ENCODE measurements around the gene ITGAD.
A peak's percentile ranks its signal among the peaks of the same experiment; 100 is the strongest.
"Not testable (repeated sequence)": the region's sequence is repeated elsewhere in the genome, so short reads cannot be mapped to it uniquely, and the experiment has no call there.

Gene ITGAD

GRCh38 chr16:31440516-31441184, 47.5 kb downstream of the ITGAD start:
- no peak overlapping the region for H3K9ac ChIP-seq (ENCODE audit: low read depth, low read length, poor library complexity)
- no peak overlapping the region for H4K8ac ChIP-seq (ENCODE audit: low read depth, low read length)
- H3K18ac ChIP-seq (ENCODE audit: low read length): no peak overlapping the region
- no peak for DNase-seq (ENCODE audit: low spot score)
- no peak overlapping the region for H4K91ac ChIP-seq (ENCODE audit: low read depth, low read length, poor library complexity)
- H3K4ac ChIP-seq (ENCODE audit: low read length): no peak overlapping the region
- WGBS, 2 donors (ENCODE audit: extremely low coverage in 2 of 2, insufficient read length in 2 of 2, insufficient replicate concordance in 1 of 2): no CpG with 5 or more reads among the region's 4 CpGs
- no peaks in the 10 kb centered on the region for H3K4me1 ChIP-seq (ENCODE audit: control insufficient read depth in 2 of 2, insufficient read depth in 1 of 2, low read depth in 1 of 2, low read length in 2 of 2)
- H2BK120ac ChIP-seq (ENCODE audit: low read depth, low read length): no peak overlapping the region
- H2AFZ ChIP-seq (ENCODE audit: low read length): no peak overlapping the region
- H2BK15ac ChIP-seq (ENCODE audit: low read length): no peak overlapping the region
- H3K27me3 ChIP-seq (ENCODE audit: control insufficient read depth in 3 of 3, insufficient read depth in 3 of 3, low read depth in 1 of 3, low read length in 3 of 3): no peaks in the 10 kb centered on the region
- H2BK5ac ChIP-seq (ENCODE audit: low read length): no peak overlapping the region
- no peak overlapping the region for H2BK12ac ChIP-seq (ENCODE audit: low read length)
- H3K27ac ChIP-seq (replicated peaks; ENCODE audit: low read length): no peak overlapping the region
- no peak overlapping the region for H3K23ac ChIP-seq (ENCODE audit: low read depth, low read length, poor library complexity)
- H3K4me2 ChIP-seq (ENCODE audit: insufficient read depth, low read length, poor library complexity, severe bottlenecking): no peak overlapping the region
- no peak overlapping the region for H2AK5ac ChIP-seq (ENCODE audit: low read depth, low read length)
- no peaks in the 10 kb centered on the region for H3K79me1 ChIP-seq (ENCODE audit: low read depth, low read length)
- H3K36me3 ChIP-seq (replicated peaks in 1 of 2; ENCODE audit: control insufficient read depth in 2 of 2, insufficient read depth in 2 of 2, low read length in 2 of 2): no peaks in the 10 kb centered on the region
- no peak overlapping the region for H3K4me3 ChIP-seq (ENCODE audit: low read length in 2 of 2)
- no peak overlapping the region for H3K14ac ChIP-seq (ENCODE audit: low read length)
- H3K9me3 ChIP-seq (replicated peaks in 1 of 2; ENCODE audit: control insufficient read depth in 2 of 2, insufficient read depth in 1 of 2, low read depth in 1 of 2, low read length in 2 of 2): no peaks in the 10 kb centered on the region

DNA sequence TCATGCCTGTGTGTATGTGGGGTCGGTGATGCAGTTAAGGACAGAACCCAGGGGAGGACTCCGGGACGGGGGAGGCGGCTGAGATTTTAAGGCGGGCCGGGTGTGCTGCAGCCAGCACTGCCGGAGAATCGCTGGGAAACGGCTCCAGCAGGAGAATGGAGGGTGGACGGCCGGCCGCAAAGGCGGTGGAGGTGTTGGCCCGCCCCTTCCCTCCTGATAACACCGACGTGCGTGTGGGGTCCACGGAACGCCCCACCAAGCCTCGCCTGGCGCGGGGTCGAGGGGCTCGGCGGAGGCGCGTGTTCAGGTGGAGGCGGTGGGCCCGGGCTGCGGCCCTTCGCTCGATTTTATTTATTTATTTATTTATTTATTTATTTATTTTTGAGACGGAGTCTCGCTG, 48.8 kb downstream of the ITGAD start:
- Histone ChIP-seq H2BK12ac (ENCODE audit: low read length) (no peak overlapping the region), H4K91ac (ENCODE audit: low read depth, low read length, poor library complexity) (no peak overlapping the region), H4K8ac (ENCODE audit: low read depth, low read length) (peak overlapping the region; percentile 96), H3K18ac (ENCODE audit: low read length) (no peak overlapping the region), H3K27ac (replicated peaks; ENCODE audit: low read length) (no peak overlapping the region), H2AFZ (ENCODE audit: low read length) (no peak overlapping the region), H2BK15ac (ENCODE audit: low read length) (no peak overlapping the region), H3K14ac (ENCODE audit: low read length) (peak overlapping the region; percentile 31), H3K4ac (ENCODE audit: low read length) (no peak overlapping the region), H3K23ac (ENCODE audit: low read depth, low read length, poor library complexity) (no peak overlapping the region), H3K36me3 (replicated peaks in 1 of 2; ENCODE audit: control insufficient read depth in 2 of 2, insufficient read depth in 2 of 2, low read length in 2 of 2) (no peaks in the 10 kb centered on the region), H3K4me2 (ENCODE audit: insufficient read depth, low read length, poor library complexity, severe bottlenecking) (peak overlapping the region; percentile 11), H2BK120ac (ENCODE audit: low read depth, low read length) (no peak overlapping the region), H2AK5ac (ENCODE audit: low read depth, low read length) (no peak overlapping the region), H3K27me3 (ENCODE audit: control insufficient read depth in 3 of 3, insufficient read depth in 3 of 3, low read depth in 1 of 3, low read length in 3 of 3) (no peaks in the 10 kb centered on the region), H2BK5ac (ENCODE audit: low read length) (peak overlapping the region; percentile 39), H3K79me1 (ENCODE audit: low read depth, low read length) (no peaks in the 10 kb centered on the region), H3K9ac (ENCODE audit: low read depth, low read length, poor library complexity) (no peak overlapping the region), H3K4me1 (ENCODE audit: control insufficient read depth in 2 of 2, insufficient read depth in 1 of 2, low read depth in 1 of 2, low read length in 2 of 2) (no peaks in the 10 kb centered on the region), H3K4me3 (ENCODE audit: low read length in 2 of 2) (peak overlapping the region in 1 of 2 donors; percentile 76), H3K9me3 (replicated peaks in 1 of 2; ENCODE audit: control insufficient read depth in 2 of 2, insufficient read depth in 1 of 2, low read depth in 1 of 2, low read length in 2 of 2) (no peaks in the 10 kb centered on the region)
- WGBS, 2 donors (ENCODE audit: extremely low coverage in 2 of 2, insufficient read length in 2 of 2, insufficient replicate concordance in 1 of 2): no CpG with 5 or more reads among the region's 34 CpGs
- no peak for DNase-seq (ENCODE audit: low spot score)

GRCh38 chr16:31445931-31446330, 52.8 kb downstream of the ITGAD start:
- not testable (repeated sequence) for H3K4me2 ChIP-seq (ENCODE audit: insufficient read depth, low read length, poor library complexity, severe bottlenecking); H3K79me1 ChIP-seq (ENCODE audit: low read depth, low read length); DNase-seq (ENCODE audit: low spot score); H2AFZ ChIP-seq (ENCODE audit: low read length); H3K4ac ChIP-seq (ENCODE audit: low read length); H3K9me3 ChIP-seq (replicated peaks in 1 of 2; ENCODE audit: control insufficient read depth in 2 of 2, insufficient read depth in 1 of 2, low read depth in 1 of 2, low read length in 2 of 2); H2BK15ac ChIP-seq (ENCODE audit: low read length); H2AK5ac ChIP-seq (ENCODE audit: low read depth, low read length); H3K18ac ChIP-seq (ENCODE audit: low read length); H3K27me3 ChIP-seq (ENCODE audit: control insufficient read depth in 3 of 3, insufficient read depth in 3 of 3, low read depth in 1 of 3, low read length in 3 of 3); H3K23ac ChIP-seq (ENCODE audit: low read depth, low read length, poor library complexity); H2BK12ac ChIP-seq (ENCODE audit: low read length); H3K4me3 ChIP-seq (ENCODE audit: low read length in 2 of 2); H4K8ac ChIP-seq (ENCODE audit: low read depth, low read length); H3K36me3 ChIP-seq (replicated peaks in 1 of 2; ENCODE audit: control insufficient read depth in 2 of 2, insufficient read depth in 2 of 2, low read length in 2 of 2); H2BK5ac ChIP-seq (ENCODE audit: low read length); H2BK120ac ChIP-seq (ENCODE audit: low read depth, low read length); H3K27ac ChIP-seq (replicated peaks; ENCODE audit: low read length); H4K91ac ChIP-seq (ENCODE audit: low read depth, low read length, poor library complexity); H3K4me1 ChIP-seq (ENCODE audit: control insufficient read depth in 2 of 2, insufficient read depth in 1 of 2, low read depth in 1 of 2, low read length in 2 of 2); H3K9ac ChIP-seq (ENCODE audit: low read depth, low read length, poor library complexity); H3K14ac ChIP-seq (ENCODE audit: low read length)
- no CpG with 5 or more reads among the region's 6 CpGs for WGBS, 2 donors (ENCODE audit: extremely low coverage in 2 of 2, insufficient read length in 2 of 2, insufficient replicate concordance in 1 of 2)

- H3K27ac ChIP-seq (replicated peaks; ENCODE audit: low read length): no peak overlapping the region
- no peak overlapping the region for H2BK12ac ChIP-seq (ENCODE audit: low read length)
- H3K36me3 ChIP-seq (replicated peaks in 1 of 2; ENCODE audit: control insufficient read depth in 2 of 2, insufficient read depth in 2 of 2, low read length in 2 of 2): peaks cover 4 to 11% of the 10 kb centered on the region in 2 donors
- DNase-seq (ENCODE audit: low spot score): no peak
- no peak overlapping the region for H4K91ac ChIP-seq (ENCODE audit: low read depth, low read length, poor library complexity)
- no peak overlapping the region for H2AK5ac ChIP-seq (ENCODE audit: low read depth, low read length)
- no CpG with 5 or more reads among the region's 5 CpGs for WGBS, 2 donors (ENCODE audit: extremely low coverage in 2 of 2, insufficient read length in 2 of 2, insufficient replicate concordance in 1 of 2)
- H3K9me3 ChIP-seq (replicated peaks in 1 of 2; ENCODE audit: control insufficient read depth in 2 of 2, insufficient read depth in 1 of 2, low read depth in 1 of 2, low read length in 2 of 2): no peaks in the 10 kb centered on the region
- no peak overlapping the region for H3K9ac ChIP-seq (ENCODE audit: low read depth, low read length, poor library complexity)
- peak overlapping the region; percentile 41 for H2AFZ ChIP-seq (ENCODE audit: low read length)
- no peak overlapping the region for H3K23ac ChIP-seq (ENCODE audit: low read depth, low read length, poor library complexity)
- H3K27me3 ChIP-seq (ENCODE audit: control insufficient read depth in 3 of 3, insufficient read depth in 3 of 3, low read depth in 1 of 3, low read length in 3 of 3): no peaks in the 10 kb centered on the region
- no peak overlapping the region for H4K8ac ChIP-seq (ENCODE audit: low read depth, low read length)
- H2BK5ac ChIP-seq (ENCODE audit: low read length): no peak overlapping the region
- peaks cover 12 to 18% of the 10 kb centered on the region in 2 donors for H3K4me1 ChIP-seq (ENCODE audit: control insufficient read depth in 2 of 2, insufficient read depth in 1 of 2, low read depth in 1 of 2, low read length in 2 of 2)
- H2BK15ac ChIP-seq (ENCODE audit: low read length): no peak overlapping the region
- peaks cover 2% of the 10 kb centered on the region for H3K79me1 ChIP-seq (ENCODE audit: low read depth, low read length)
- H3K4ac ChIP-seq (ENCODE audit: low read length): no peak overlapping the region
- no peak overlapping the region for H3K18ac ChIP-seq (ENCODE audit: low read length)
- no peak overlapping the region for H3K14ac ChIP-seq (ENCODE audit: low read length)
- H3K4me3 ChIP-seq (ENCODE audit: low read length in 2 of 2): no peak overlapping the region
- no peak overlapping the region for H2BK120ac ChIP-seq (ENCODE audit: low read depth, low read length)
- no peak overlapping the region for H3K4me2 ChIP-seq (ENCODE audit: insufficient read depth, low read length, poor library complexity, severe bottlenecking)
Observed at GRCh38 chr16:31451201-31451600, 58.1 kb downstream of the ITGAD start.

Measured in neuronal stem cell (in vitro differentiated cells).